ENCODE measurements around the gene NMRK2.
"Not testable (repeated sequence)": the region's sequence is repeated elsewhere in the genome, so short reads cannot be mapped to it uniquely, and the experiment has no call there.

The NMRK2 gene

DNA sequence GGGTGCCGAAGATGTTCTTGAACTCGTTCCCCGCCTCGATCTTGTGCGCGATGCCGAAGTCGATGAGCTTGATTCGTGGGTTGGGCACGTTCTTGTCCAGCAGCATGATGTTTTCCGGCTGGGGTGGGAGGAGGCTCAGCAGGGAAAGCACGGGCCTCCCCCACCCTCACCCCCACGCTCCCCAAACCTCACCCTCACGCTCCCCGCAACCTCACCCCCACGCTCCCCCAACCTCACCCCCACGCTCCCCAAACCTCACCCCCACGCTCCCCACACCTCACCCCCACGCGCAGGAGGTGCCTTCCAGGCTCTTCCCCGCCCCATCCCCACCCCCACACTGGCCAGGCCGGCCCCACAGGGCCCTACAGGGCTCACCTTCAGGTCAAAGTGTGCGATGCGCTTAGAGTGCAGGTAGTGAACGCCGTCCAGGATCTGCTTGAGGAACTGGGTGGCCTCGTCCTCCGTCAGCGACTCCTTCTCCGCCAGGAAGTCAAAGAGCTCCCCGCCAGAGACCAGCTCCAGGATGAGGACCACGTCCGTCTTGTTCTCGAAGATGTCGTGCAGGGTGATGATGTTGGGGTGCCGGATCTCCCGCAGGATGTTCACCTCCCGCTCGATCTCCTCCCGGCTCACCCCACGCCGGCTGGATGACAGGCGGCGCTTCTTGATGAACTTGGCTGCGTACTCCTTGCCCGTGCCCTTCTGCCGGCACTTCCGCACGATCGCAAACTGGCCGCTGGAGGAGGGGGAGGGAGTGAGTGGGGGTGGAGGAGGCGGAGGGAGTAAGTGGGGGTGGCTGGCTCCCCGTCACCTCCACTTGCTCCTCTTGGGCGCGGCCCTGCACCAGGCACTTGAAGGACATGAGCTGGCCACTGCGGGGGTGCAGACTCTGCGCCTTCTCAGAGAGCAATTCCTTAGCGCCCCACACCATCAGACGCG, 31.7 kb downstream of the NMRK2 start:
- no peak for DNase-seq (ENCODE audit: low spot score)

DNA sequence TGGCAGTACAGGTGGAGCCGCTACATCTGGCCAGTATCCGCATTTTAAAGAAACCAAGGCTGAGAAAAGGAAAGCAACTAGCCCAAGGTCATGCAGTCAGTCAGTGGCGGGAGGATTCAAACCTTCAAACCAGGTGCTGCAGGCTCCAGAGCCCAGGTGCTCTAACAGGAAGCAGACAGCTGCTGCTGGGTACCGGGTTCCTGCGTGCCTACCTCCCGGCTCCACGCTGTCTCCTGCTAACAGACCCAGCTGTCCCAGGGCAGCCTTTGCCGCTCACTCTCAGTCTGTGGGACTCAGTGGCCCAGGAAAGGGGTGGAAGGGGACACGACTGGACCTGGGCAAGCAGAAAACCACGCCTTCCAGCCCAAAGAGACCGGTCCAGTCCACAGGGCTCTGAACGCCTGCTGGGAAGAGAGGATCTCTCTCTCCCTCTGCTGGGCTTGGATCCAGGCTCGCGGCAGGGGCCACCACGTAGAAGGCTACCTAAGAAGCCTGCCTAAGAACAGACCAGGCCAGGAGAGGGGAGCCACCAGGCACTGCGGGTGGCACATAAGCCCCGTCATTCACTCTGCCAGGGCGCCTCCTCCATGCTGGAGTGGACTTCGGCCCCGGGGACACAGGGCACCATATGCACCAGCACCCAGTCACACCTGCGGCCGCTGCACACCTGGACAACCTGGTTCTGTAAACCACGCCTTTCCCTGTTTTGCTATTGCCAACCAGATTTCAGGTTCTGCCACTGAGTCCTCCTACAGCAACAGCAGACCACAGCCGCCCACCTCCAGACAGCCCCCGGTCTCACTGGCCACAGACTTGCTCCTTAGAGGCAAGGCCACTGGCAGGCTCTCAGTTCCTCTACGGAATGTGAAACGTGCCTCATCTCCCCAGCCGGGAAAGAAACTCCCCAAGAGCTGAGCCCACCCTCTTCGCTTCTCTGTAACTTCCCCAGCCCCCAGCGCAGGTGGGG, 33.5 kb downstream of the NMRK2 start:
- DNase-seq (ENCODE audit: low spot score), result no peak

- DNase-seq (ENCODE audit: low spot score), result not testable (repeated sequence)
Observed at GRCh38 chr19:3967983-3968382, 35.1 kb downstream of the NMRK2 start.

- DNase-seq (ENCODE audit: low spot score), result peak; percentile 45
Observed at GRCh38 chr19:3968556-3969434, 35.9 kb downstream of the NMRK2 start.

DNA sequence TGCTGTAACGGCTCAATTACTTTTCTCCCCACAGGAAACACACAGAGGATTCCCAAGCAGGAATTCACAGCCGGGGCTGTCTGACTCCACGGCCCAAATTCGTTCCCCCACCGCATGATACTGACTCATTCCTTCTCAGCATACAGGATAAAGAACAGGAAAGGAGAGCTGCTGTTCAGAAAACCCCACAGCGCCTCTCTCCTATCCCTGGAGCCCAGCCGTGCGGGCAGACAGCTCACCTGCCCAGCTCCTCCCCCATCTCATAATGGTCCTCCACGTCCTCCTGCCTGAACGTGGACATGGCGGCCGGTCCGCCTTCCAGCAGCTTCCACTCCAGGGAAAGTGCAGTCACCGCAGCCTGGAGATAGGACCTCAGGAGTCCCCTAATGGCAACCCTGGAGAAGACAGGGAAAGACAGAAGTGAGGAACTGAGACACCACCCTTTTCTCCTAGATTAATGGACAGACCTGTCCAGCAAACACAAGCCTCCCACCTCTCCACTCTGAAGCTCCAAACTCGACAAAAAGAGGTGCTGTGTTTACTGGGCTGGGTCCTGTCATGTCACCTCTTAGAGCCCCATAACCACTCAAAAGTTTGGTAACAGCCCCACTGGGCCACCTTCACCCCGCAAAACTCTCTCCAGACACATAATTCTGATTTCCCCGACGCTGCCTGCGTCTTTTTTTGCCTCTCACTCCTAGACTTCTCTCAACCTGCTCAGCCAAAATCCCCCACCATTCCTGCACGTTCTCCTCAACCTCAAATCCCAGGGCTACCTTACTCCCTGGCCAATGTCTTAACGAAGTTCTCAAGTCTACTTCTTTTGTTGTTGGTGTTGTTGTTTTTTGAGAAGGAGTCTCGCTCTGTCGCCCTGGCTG, 36.8 kb downstream of the NMRK2 start:
- no peak for DNase-seq (ENCODE audit: low spot score)

GRCh38 chr19:3970313-3970807, 37.5 kb downstream of the NMRK2 start:
- no peak for DNase-seq (ENCODE audit: low spot score)

- DNase-seq (ENCODE audit: low spot score), result peak; percentile 97
Observed at GRCh38 chr19:3970808-3971598, 38.1 kb downstream of the NMRK2 start, which contains the start of gene DAPK3. DAPK3 (minus strand) TSS chr19:3971099; CDS start chr19:3969735, 1,364 bp downstream.

GRCh38 chr19:3975144-3975543, 42.3 kb downstream of the NMRK2 start:
- DNase-seq (ENCODE audit: low spot score), result no peak

DNA sequence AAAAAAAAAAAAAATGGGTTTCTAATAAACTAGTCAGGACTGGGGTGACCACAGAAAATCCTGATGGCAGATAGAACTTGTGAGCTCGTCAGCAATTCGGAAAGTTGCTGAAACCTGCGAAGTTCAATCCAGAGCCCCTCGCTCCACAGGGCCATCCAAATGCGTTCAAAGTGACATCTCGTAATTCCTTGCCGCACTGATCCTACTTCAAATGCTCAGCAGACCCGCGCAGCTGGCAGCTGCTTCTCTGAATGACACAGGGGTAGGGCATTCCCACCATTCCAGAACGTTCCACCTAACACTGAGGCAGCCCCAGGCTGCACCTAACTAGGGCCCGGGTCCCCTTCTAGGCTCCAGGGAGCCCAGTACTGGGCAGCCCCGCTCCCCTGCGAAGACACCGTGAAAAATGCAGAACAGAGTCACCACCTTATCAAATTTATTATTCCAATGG, 42.8 kb downstream of the NMRK2 start:
- no peak for DNase-seq (ENCODE audit: low spot score)

DNA sequence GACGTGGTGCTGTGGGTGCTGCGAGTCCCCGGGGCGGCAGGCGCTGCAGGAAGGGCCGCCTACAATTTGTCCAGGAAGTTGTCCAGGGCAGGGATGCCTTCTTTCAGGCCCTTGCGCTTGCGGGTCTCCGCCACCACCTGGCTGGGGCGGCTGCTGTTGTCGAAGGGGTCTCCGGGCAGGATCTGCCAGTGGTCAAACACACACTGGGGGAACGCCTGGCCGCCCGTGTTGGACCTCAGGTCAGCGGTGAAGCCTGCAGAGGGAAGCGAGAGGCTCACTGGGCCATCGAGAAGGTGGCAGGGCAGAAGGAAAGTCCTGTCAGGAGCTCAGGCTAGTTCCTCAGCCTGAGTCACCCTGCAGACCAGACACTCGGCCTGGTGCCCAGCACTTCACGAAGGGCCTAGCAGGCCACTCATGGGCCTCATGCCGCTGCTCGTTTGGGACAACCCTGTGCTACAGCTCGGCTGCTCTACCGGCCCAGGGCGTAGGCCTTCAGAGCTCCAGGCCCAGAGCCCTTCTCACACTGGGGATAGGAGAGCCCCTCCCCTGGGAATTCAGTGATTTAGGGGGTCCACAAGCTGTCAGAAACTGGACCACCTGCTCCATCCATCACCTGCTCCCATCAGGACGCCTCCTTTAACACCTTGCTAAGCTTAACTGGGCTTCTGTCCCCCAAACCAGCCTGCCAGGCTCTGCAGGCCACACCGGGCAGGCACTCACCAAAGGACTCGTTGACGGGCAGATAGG, 43.8 kb downstream of the NMRK2 start:
- DNase-seq (ENCODE audit: low spot score), result no peak

DNA sequence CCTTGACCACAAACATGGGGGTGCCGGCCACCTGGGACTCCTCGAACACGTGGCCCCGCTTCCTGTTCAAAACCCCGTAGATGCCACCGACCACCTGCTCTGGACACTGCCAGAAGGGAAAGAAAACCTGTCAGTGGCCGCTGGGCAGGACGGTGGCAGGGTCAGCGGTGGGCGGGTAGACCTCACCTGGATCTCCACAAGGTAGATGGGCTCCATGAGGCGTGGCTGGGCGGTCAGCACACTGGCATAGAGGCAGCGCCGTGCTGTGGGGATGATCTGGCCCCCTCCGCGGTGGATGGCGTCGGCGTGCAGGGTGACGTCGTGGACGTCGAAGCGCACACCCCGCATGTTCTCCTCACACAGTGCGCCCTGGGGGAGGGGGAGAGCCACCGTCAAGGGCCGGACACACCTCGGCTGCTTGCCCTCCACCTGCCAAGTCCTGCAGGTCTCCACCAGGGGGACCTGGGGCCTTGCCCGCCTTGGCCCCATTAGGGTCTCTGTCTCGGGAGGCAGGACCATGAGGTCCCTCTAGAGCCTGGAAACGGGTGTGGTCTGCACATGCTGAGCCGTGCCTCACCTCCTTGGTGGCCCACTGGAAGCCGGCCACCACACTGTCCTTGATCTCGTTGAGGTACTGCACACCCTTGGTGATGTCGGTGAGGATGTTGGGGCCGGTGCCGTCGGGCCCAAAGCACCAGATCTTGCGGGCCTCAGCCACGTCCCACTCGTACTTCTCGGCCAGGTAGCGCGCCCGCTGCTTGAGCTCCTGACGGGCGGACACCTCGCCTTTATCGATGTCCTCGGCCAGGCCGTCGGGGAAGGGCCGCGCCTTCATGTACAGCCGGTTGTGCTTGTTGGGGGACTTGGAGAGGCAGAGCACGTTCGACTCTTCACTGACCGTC, 44.6 kb downstream of the NMRK2 start:
- no peak for DNase-seq (ENCODE audit: low spot score)

GRCh38 chr19:3978145-3978544, 45.3 kb downstream of the NMRK2 start:
- DNase-seq (ENCODE audit: low spot score), result no peak

- no peak for DNase-seq (ENCODE audit: low spot score)
Observed at GRCh38 chr19:3979289-3979673, 46.4 kb downstream of the NMRK2 start.

DNA sequence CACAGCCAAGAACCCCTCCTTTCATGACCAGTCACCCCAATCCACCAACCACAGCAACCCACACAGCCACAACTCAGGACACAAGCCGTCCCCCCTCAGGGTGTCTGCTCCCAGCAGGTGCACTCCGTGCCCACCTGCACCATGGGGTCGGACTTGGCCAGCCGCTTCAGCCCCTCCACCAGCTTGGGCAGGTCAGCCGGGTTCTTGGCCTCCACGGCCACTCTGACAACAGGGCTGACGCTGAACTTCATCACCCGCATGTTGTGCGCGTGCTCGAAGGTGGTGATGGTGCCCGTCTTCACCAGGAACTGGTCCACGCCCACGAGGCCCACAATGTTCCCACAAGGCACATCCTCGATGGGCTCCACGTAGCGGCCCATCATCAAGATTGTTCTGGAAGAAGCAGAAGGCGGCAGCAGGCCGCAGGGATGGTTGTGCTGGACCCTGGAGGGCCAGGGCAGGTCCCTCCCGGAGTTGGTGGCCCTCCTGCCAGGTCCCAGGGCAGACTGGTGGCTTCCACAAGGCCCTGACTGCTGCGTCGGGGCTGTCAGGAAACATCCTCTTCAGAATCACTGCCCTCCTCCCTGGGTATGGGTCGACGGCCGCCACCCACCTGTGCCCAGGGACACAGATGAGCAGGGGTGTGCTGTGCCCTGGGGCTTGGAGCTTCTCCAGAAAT, 46.9 kb downstream of the NMRK2 start:
- no peak for DNase-seq (ENCODE audit: low spot score)

GRCh38 chr19:3980353-3981251, 47.7 kb downstream of the NMRK2 start:
- DNase-seq (ENCODE audit: low spot score), result no peak

- DNase-seq (ENCODE audit: low spot score), result no peak
Observed at GRCh38 chr19:3981373-3981735, 48.5 kb downstream of the NMRK2 start.

All from pons (tissue), 1 donor.